Esophagus squamous epithelium (tissue), 4 donors: ENCODE measurements around the gene DARS1.

Experiments used
- CTCF ChIP-seq, 6 experiments: fragments of 450-650 bp in 4 of 6; fragments of 200-600 bp in 2 of 6; sonication (generic) in 2 of 6; IDR thresholded peaks; one replicate each; pipeline ENCODE4 v1.5.1; 2016 to 2019; ENCODE audit warnings: antibody characterized with exemption in 6 of 6, mild to moderate bottlenecking in 4 of 6, moderate library complexity in 4 of 6
- POLR2A ChIP-seq, 4 donors: fragments of 450-650 bp; IDR thresholded peaks; one replicate each; pipeline ENCODE4 v1.6.1; 2017; ENCODE audit warnings: antibody characterized with exemption in 4 of 4, mild to moderate bottlenecking in 4 of 4, moderate library complexity in 3 of 4

DNA sequence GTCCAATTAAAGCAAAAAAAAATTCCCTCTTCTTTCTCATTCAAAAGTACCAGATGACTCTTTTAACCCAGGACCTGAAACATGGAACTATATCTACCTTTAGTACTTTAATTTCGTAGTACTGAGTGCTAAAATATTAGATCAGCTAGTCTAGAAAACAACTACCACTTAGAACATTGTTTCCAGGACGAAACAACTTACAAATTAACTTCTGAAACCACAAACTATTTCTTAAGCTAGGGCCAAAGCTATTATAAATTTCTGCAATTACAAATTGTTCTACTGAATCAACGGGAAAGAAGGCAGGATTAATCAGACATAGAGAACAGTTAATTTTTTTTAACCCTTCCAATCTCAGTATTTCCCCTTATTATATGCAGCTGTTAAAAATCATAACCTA lies 39.9 kb downstream of the DARS1 start:
- TF ChIP-seq CTCF (IDR thresholded peaks at IDR 0.05) = no peak
- TF ChIP-seq POLR2A (IDR thresholded peaks at IDR 0.05) = no peak
